Nephron progenitor cell (in vitro differentiated cells): ENCODE results near the gene BOC.

ENCODE experiments used
- DNase-seq: peaks from one replicate; pipeline ENCODE4 v3.0.0; 2021
- H3K27ac Mint-ChIP-seq: 2 replicates; pipeline ENCODE4 v1.8.0; 2021; ENCODE audit warnings: mild to moderate bottlenecking, moderate library complexity, mixed read lengths
- H3K27me3 Mint-ChIP-seq: 2 replicates; pipeline ENCODE4 v1.8.0; 2021; ENCODE audit warnings: mild to moderate bottlenecking, low read depth, mixed read lengths; ENCODE audit not compliant: poor library complexity
- H3K36me3 Mint-ChIP-seq: 2 replicates; pipeline ENCODE4 v1.8.0; 2021; ENCODE audit warnings: low read depth, mixed read lengths
- H3K4me1 Mint-ChIP-seq: 2 replicates; pipeline ENCODE4 v1.8.0; 2021; ENCODE audit warnings: mixed read lengths
- H3K4me3 Mint-ChIP-seq: 2 replicates; pipeline ENCODE4 v1.8.0; 2021; ENCODE audit warnings: mild to moderate bottlenecking, moderate library complexity, mixed read lengths
- H3K9me3 Mint-ChIP-seq: 2 replicates; pipeline ENCODE4 v1.8.0; 2021; ENCODE audit warnings: mild to moderate bottlenecking, moderate library complexity, mixed read lengths
- TF ChIP-seq, protein P1 (sequence below): fragments of 200-600 bp; sonication (generic); IDR thresholded peaks from 2 replicates; pipeline ENCODE4 v1.5.0; 2021; ENCODE audit warnings: antibody characterized with exemption

The BOC gene

DNA sequence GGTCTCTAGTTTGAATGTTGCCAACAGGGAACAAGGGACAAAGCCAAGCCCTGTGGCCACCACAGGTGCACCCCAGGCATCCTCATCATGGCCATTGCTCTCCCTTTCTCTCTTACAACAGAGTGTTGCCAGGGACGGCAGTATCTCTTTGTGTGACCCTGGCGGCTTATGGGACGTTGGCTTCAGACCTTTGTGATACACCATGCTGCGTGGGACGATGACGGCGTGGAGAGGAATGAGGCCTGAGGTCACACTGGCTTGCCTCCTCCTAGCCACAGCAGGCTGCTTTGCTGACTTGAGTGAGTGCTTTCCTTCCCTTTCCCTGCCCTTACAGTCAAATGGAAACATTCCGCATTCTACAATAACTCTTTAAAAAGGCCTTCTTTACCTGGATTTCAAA is 38.2 kb downstream of the BOC start:
- TF ChIP-seq, protein P1, sequence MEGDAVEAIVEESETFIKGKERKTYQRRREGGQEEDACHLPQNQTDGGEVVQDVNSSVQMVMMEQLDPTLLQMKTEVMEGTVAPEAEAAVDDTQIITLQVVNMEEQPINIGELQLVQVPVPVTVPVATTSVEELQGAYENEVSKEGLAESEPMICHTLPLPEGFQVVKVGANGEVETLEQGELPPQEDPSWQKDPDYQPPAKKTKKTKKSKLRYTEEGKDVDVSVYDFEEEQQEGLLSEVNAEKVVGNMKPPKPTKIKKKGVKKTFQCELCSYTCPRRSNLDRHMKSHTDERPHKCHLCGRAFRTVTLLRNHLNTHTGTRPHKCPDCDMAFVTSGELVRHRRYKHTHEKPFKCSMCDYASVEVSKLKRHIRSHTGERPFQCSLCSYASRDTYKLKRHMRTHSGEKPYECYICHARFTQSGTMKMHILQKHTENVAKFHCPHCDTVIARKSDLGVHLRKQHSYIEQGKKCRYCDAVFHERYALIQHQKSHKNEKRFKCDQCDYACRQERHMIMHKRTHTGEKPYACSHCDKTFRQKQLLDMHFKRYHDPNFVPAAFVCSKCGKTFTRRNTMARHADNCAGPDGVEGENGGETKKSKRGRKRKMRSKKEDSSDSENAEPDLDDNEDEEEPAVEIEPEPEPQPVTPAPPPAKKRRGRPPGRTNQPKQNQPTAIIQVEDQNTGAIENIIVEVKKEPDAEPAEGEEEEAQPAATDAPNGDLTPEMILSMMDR = no peak
- H3K27ac Mint-ChIP-seq = peak overlapping the region; percentile 85

GRCh38 chr3:113250566-113250965 is 39.2 kb downstream of the BOC start:
- H3K9me3 Mint-ChIP-seq = no peaks in the 10 kb centered on the region
- H3K27me3 Mint-ChIP-seq = peaks cover 6% of the 10 kb centered on the region
- peaks cover 92% of the 10 kb centered on the region for H3K4me1 Mint-ChIP-seq
- H3K27ac Mint-ChIP-seq = no peak overlapping the region
- DNase-seq = no peak
- TF ChIP-seq, protein P1 = no peak
- no peak overlapping the region for H3K4me3 Mint-ChIP-seq
- H3K36me3 Mint-ChIP-seq = peaks cover 95% of the 10 kb centered on the region

More for the DNA sequence above, 38.2 kb downstream of the BOC start:
- Mint-ChIP-seq H3K4me3 (no peak overlapping the region), H3K36me3 (peaks cover 93% of the 10 kb centered on the region), H3K9me3 (no peaks in the 10 kb centered on the region), H3K27me3 (peaks cover 3% of the 10 kb centered on the region), H3K4me1 (peaks cover 90% of the 10 kb centered on the region)
- DNase-seq = no peak

- Mint-ChIP-seq H3K9me3 (no peaks in the 10 kb centered on the region), H3K27ac (peak overlapping the region; percentile 81), H3K27me3 (peaks cover 6% of the 10 kb centered on the region), H3K4me3 (no peak overlapping the region), H3K36me3 (peaks cover 93% of the 10 kb centered on the region), H3K4me1 (peaks cover 85% of the 10 kb centered on the region)
- no peak for DNase-seq
- TF ChIP-seq, protein P1 = no peak
These were observed 40.5 kb downstream of the BOC start for GRCh38 chr3:113251817-113252216.

- Mint-ChIP-seq H3K27me3 (peaks cover 6% of the 10 kb centered on the region), H3K4me3 (no peak overlapping the region), H3K4me1 (peaks cover 80% of the 10 kb centered on the region), H3K9me3 (no peaks in the 10 kb centered on the region), H3K27ac (peak overlapping the region; percentile 82), H3K36me3 (peaks cover 92% of the 10 kb centered on the region)
- no peak for DNase-seq
- TF ChIP-seq, protein P1 = no peak
These were observed 41.2 kb downstream of the BOC start for GRCh38 chr3:113252553-113252952.

DNA sequence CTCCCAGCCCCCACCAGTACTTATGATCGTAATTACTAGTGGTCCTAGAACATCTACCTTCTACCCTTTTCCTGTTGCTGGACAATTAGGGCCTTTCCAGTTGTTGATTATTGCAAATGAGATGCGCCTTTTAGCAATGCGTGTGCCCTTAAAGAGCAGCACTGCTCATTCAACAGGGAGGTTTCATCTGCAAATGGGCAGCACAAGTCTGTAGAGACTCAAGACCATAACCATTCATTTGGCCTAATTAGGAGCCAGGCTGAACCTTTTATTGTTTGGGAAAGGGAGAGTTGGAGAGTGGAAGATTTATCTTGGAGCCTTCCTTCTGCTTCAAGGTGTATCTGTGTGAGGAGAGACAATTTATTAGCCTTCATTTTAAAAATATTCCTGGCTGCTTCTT is 42.3 kb downstream of the BOC start:
- peak overlapping the region; percentile 93 for H3K27ac Mint-ChIP-seq
- H3K9me3 Mint-ChIP-seq = no peaks in the 10 kb centered on the region
- peaks cover 11% of the 10 kb centered on the region for H3K27me3 Mint-ChIP-seq
- no peak for DNase-seq
- peaks cover 80% of the 10 kb centered on the region for H3K4me1 Mint-ChIP-seq
- peaks cover 92% of the 10 kb centered on the region for H3K36me3 Mint-ChIP-seq
- TF ChIP-seq, protein P1 = no peak
- peak overlapping the region; percentile 7 for H3K4me3 Mint-ChIP-seq

- Mint-ChIP-seq H3K4me3 (no peak overlapping the region), H3K9me3 (no peaks in the 10 kb centered on the region), H3K4me1 (peaks cover 82% of the 10 kb centered on the region), H3K27me3 (peaks cover 11% of the 10 kb centered on the region), H3K36me3 (peaks cover 92% of the 10 kb centered on the region), H3K27ac (peak overlapping the region; percentile 93)
- DNase-seq = peak; percentile 20
- TF ChIP-seq, protein P1 = no peak
These were observed 43.0 kb downstream of the BOC start for GRCh38 chr3:113254171-113254947.
